Measurements from ENCODE around the gene DDX24. TPM values are rescaled to one million over a fixed set of nuclear protein-coding genes. Genes with fewer than 3 reads are reported as not detected.

Gene DDX24
- polyA plus RNA-seq, 2 of the 4 experiments (the other 2 are of a cell fraction): 121 to 161 TPM

GRCh38 chr14:94016446-94016976 lies 64.5 kb downstream of the DDX24 start (continued):
- no peak for TF ChIP-seq REST (IDR thresholded peaks at IDR 0.05)
- TF ChIP-seq MAZ (IDR thresholded peaks at IDR 0.05; ENCODE audit: borderline replicate concordance, low read depth, low read length): no peak
- TF ChIP-seq GATA3 (IDR thresholded peaks at IDR 0.05; ENCODE audit: borderline replicate concordance): no peak
- TF ChIP-seq POLR2A (IDR thresholded peaks at IDR 0.05; ENCODE audit: low read length): no peak
- TF ChIP-seq JUN (IDR thresholded peaks at IDR 0.05): no peak
- TF ChIP-seq USF2 (IDR thresholded peaks at IDR 0.05): no peak
- TF ChIP-seq TP53 (CRISPR knock-in tag; IDR thresholded peaks at IDR 0.05): no peak
- TF ChIP-seq EHMT2 (IDR thresholded peaks at IDR 0.05; ENCODE audit: low read depth): no peak

- ATAC-seq (peak in 1 of 2 experiments; percentile 58; a peak in 3 of 6 replicates), FAIRE-seq (no peak), DNase-seq (ENCODE audit: low read depth in 1 of 2, low spot score in 1 of 2) (no peak)
- H3K4me2 ChIP-seq: no peak overlapping the region
- POLR2A ChIA-PET: no interaction called here
- H3K27ac ChIP-seq: no peak overlapping the region
- CTCF ChIA-PET: interaction anchor here (0.6 to 2.3 kb wide), 6 partner anchors 11 to 627 kb away, joined by 3 to 9 read pairs (median 3); partner anchors contain the start of gene OTUB2
- WGBS (ENCODE audit: missing lambda C conversion rate): 53% methylated on average over 2 of the region's 2 CpGs
- TF ChIP-seq PBX3 (IDR thresholded peaks at IDR 0.05): no peak
- TF ChIP-seq RFX5 (IDR thresholded peaks at IDR 0.05): no peak
- TF ChIP-seq ESRRA (IDR thresholded peaks at IDR 0.05; ENCODE audit: borderline replicate concordance, low read length): no peak
- TF ChIP-seq ZFP36 (IDR thresholded peaks at IDR 0.05; ENCODE audit: borderline replicate concordance, partially characterized antibody): no peak
- TF ChIP-seq ZSCAN20 (CRISPR knock-in tag; IDR thresholded peaks at IDR 0.05): no peak
- no peak for TF ChIP-seq EHF (CRISPR knock-in tag; IDR thresholded peaks at IDR 0.05)
- no peak for TF ChIP-seq RARB (CRISPR knock-in tag; IDR thresholded peaks at IDR 0.05)
- no peak for TF ChIP-seq EHMT2 (IDR thresholded peaks at IDR 0.05; ENCODE audit: low read depth)
- no peak for TF ChIP-seq TP53 (CRISPR knock-in tag; IDR thresholded peaks at IDR 0.05)
- no peak for TF ChIP-seq CHD2 (IDR thresholded peaks at IDR 0.05; ENCODE audit: low read length, partially characterized antibody)
- TF ChIP-seq RNF2 (IDR thresholded peaks at IDR 0.05; ENCODE audit: borderline replicate concordance, low read depth): no peak
- TF ChIP-seq BCL3 (IDR thresholded peaks at IDR 0.05): no peak
- no peak for TF ChIP-seq FOSB (CRISPR knock-in tag; IDR thresholded peaks at IDR 0.05)
- no peak for TF ChIP-seq HDAC2 (IDR thresholded peaks at IDR 0.05)
- no peak overlapping the region for H3K4me3 ChIP-seq
- peaks cover 10% of the 10 kb centered on the region; the same call in 2 of the 3 replicates for H3K4me1 ChIP-seq
- H3K9me3 ChIP-seq: no peaks in the 10 kb centered on the region
Observed at GRCh38 chr14:94015223-94015622, 65.8 kb downstream of the DDX24 start.

Measured in A549 (cell line).